HL-60 (cell line): ENCODE data around the gene IQCK.

ENCODE experiments used
- POLR2AphosphoS5 ChIP-seq: IDR thresholded peaks from 2 replicates; pipeline ENCODE4 v1.6.1; 2012; ENCODE audit warnings: low read depth
- TF ChIP-seq, protein P1 (sequence below): IDR thresholded peaks from one replicate; pipeline ENCODE4 v1.5.1; 2011; ENCODE audit warnings: low read length, control low read depth, inconsistent platforms; ENCODE audit not compliant: insufficient read depth
- TF ChIP-seq, protein P2 (sequence below): IDR thresholded peaks from 2 replicates; pipeline ENCODE4 v1.6.1; 2012; ENCODE audit warnings: low read depth; ENCODE audit not compliant: insufficient replicate concordance

DNA sequence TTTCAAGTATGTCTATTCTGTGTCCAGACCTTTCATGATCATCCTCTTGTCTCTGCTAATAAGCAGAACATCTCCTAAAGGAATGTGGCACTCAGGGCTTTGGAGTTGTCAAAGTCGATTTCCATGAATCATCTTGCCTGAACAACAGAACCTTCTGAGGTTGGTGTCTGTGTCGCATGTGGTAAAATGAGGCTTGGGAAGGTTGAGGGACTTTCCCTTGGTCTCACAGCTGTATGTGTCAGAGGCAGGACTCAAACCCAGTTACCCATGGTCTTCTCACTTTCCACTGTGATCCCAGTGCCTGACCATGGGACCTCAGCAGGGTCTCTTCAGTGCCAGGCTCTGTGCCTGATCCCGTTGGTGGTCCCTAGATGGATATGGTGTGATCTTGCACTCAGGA is 170.8 kb downstream of the IQCK start:
- TF ChIP-seq, protein P1, sequence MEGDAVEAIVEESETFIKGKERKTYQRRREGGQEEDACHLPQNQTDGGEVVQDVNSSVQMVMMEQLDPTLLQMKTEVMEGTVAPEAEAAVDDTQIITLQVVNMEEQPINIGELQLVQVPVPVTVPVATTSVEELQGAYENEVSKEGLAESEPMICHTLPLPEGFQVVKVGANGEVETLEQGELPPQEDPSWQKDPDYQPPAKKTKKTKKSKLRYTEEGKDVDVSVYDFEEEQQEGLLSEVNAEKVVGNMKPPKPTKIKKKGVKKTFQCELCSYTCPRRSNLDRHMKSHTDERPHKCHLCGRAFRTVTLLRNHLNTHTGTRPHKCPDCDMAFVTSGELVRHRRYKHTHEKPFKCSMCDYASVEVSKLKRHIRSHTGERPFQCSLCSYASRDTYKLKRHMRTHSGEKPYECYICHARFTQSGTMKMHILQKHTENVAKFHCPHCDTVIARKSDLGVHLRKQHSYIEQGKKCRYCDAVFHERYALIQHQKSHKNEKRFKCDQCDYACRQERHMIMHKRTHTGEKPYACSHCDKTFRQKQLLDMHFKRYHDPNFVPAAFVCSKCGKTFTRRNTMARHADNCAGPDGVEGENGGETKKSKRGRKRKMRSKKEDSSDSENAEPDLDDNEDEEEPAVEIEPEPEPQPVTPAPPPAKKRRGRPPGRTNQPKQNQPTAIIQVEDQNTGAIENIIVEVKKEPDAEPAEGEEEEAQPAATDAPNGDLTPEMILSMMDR = no peak
- TF ChIP-seq, protein P2, sequence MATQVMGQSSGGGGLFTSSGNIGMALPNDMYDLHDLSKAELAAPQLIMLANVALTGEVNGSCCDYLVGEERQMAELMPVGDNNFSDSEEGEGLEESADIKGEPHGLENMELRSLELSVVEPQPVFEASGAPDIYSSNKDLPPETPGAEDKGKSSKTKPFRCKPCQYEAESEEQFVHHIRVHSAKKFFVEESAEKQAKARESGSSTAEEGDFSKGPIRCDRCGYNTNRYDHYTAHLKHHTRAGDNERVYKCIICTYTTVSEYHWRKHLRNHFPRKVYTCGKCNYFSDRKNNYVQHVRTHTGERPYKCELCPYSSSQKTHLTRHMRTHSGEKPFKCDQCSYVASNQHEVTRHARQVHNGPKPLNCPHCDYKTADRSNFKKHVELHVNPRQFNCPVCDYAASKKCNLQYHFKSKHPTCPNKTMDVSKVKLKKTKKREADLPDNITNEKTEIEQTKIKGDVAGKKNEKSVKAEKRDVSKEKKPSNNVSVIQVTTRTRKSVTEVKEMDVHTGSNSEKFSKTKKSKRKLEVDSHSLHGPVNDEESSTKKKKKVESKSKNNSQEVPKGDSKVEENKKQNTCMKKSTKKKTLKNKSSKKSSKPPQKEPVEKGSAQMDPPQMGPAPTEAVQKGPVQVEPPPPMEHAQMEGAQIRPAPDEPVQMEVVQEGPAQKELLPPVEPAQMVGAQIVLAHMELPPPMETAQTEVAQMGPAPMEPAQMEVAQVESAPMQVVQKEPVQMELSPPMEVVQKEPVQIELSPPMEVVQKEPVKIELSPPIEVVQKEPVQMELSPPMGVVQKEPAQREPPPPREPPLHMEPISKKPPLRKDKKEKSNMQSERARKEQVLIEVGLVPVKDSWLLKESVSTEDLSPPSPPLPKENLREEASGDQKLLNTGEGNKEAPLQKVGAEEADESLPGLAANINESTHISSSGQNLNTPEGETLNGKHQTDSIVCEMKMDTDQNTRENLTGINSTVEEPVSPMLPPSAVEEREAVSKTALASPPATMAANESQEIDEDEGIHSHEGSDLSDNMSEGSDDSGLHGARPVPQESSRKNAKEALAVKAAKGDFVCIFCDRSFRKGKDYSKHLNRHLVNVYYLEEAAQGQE = no peak
- TF ChIP-seq POLR2AphosphoS5 = no peak
